ENCODE measurements around the gene EFNB2. TPM values are rescaled to one million over a fixed set of nuclear protein-coding genes. Genes with fewer than 3 reads are reported as not detected.

EFNB2 gene
- total RNA-seq, 1 experiment from 2014 or later: 17.5 TPM

- DNase-seq: no peak
- POLR2A ChIA-PET (ENCODE audit: unreplicated experiment): no interaction called here
- Histone ChIP-seq H3F3A (ENCODE audit: insufficient read depth, low read depth) (peaks cover 45% of the 10 kb centered on the region), H3K9me2 (ENCODE audit: insufficient read depth) (no peaks in the 10 kb centered on the region), H2AFZ (no peak overlapping the region), H3K27ac (no peak overlapping the region), H3K27me3 (ENCODE audit: insufficient read depth, low read depth) (no peaks in the 10 kb centered on the region), H3K4me2 (no peak overlapping the region), H3K36me3 (ENCODE audit: low read depth) (peaks cover 19% of the 10 kb centered on the region), H3K4me1 (replicated peaks; ENCODE audit: insufficient read depth) (no peaks in the 10 kb centered on the region), H3K9me3 (ENCODE audit: insufficient read depth, low read depth) (no peaks in the 10 kb centered on the region), H3K79me2 (ENCODE audit: low read depth) (peaks cover 22% of the 10 kb centered on the region), H4K20me1 (ENCODE audit: insufficient read depth) (no peaks in the 10 kb centered on the region; the same call in none of the 2 replicates), H3K4me3 (no peak overlapping the region)
- TF ChIP-seq CTCF (conservative IDR thresholded peaks at IDR 0.05) (no peak), EZH2 (IDR thresholded peaks at IDR 0.05; ENCODE audit: low read depth) (no peak)
- CTCF ChIA-PET: no interaction called here
- no TSS peak for BruUV-seq (replicated peaks)
- intact Hi-C loops (cut with micrococcal nuclease; ENCODE audit: unreplicated experiment): loop anchor here (5.0 to 10.0 kb wide), 2 partner anchors 605 to 723 kb away; no protein-coding TSS in a partner anchor
Measured at GRCh38 chr13:106537521-106537920, 2.1 kb upstream of the EFNB2 start.

GRCh38 chr13:106536244-106537034 lies 977 bp upstream of the EFNB2 start:
- intact Hi-C loops (cut with micrococcal nuclease; ENCODE audit: unreplicated experiment): loop anchor here (1.0 to 10.0 kb wide), 4 partner anchors 382 to 722 kb away; no protein-coding TSS in a partner anchor
- Histone ChIP-seq H3K4me1 (replicated peaks; ENCODE audit: insufficient read depth) (peaks cover 9% of the 10 kb centered on the region), H4K20me1 (ENCODE audit: insufficient read depth) (no peaks in the 10 kb centered on the region; the same call in none of the 2 replicates), H3K36me3 (ENCODE audit: low read depth) (peaks cover 11% of the 10 kb centered on the region; the same call in 1 of the 2 replicates), H3K79me2 (ENCODE audit: low read depth) (peaks cover 33% of the 10 kb centered on the region), H3K9me3 (ENCODE audit: insufficient read depth, low read depth) (no peaks in the 10 kb centered on the region), H3K9me2 (ENCODE audit: insufficient read depth) (no peaks in the 10 kb centered on the region), H2AFZ (peak overlapping the region; percentile 88), H3F3A (ENCODE audit: insufficient read depth, low read depth) (peaks cover 35% of the 10 kb centered on the region), H3K27me3 (ENCODE audit: insufficient read depth, low read depth) (no peaks in the 10 kb centered on the region), H3K4me2 (peak overlapping the region; percentile 99), H3K4me3 (peak overlapping the region; percentile 72), H3K27ac (peak overlapping the region; percentile 58)
- BruUV-seq (replicated peaks): no TSS peak
- DNase-seq: peak; percentile 70 to 79
- TF ChIP-seq EZH2 (IDR thresholded peaks at IDR 0.05; ENCODE audit: low read depth) (no peak), CTCF (conservative IDR thresholded peaks at IDR 0.05) (peak; percentile 97)
- ChIA-PET POLR2A (ENCODE audit: unreplicated experiment) (interaction anchor here (0.6 kb wide), 2 partner anchors 24 to 29 kb away, joined by 3 to 6 read pairs; no protein-coding TSS in a partner anchor), CTCF (interaction anchor here (1.3 kb wide), 1 partner anchor 1965 kb away, joined by 5 read pairs; no protein-coding TSS in a partner anchor)

- H3K4me1 ChIP-seq (replicated peaks; ENCODE audit: insufficient read depth): peaks cover 24% of the 10 kb centered on the region
- intact Hi-C loops (cut with micrococcal nuclease; ENCODE audit: unreplicated experiment): loop anchor here (5.0 to 10.0 kb wide), 7 partner anchors 453 to 1763 kb away; no protein-coding TSS in a partner anchor
- H3K4me3 ChIP-seq: peak overlapping the region; percentile 72
- POLR2A ChIA-PET (ENCODE audit: unreplicated experiment): no interaction called here
- peak overlapping the region; percentile 99 for H3K4me2 ChIP-seq
- H4K20me1 ChIP-seq (ENCODE audit: insufficient read depth): no peaks in the 10 kb centered on the region; the same call in 1 of the 2 replicates
- TF ChIP-seq EZH2 (IDR thresholded peaks at IDR 0.05; ENCODE audit: low read depth) (no peak), CTCF (conservative IDR thresholded peaks at IDR 0.05) (no peak)
- H2AFZ ChIP-seq: peak overlapping the region; percentile 76
- CTCF ChIA-PET: interaction anchor here (0.6 to 0.8 kb wide), 3 partner anchors 383 to 798 kb away, joined by 3 to 9 read pairs (median 3); no protein-coding TSS in a partner anchor
- no peaks in the 10 kb centered on the region for H3K9me2 ChIP-seq (ENCODE audit: insufficient read depth)
- no peak for DNase-seq
- H3F3A ChIP-seq (ENCODE audit: insufficient read depth, low read depth): peaks cover 37% of the 10 kb centered on the region
- BruUV-seq (replicated peaks): no TSS peak
- H3K27ac ChIP-seq: peak overlapping the region; percentile 83
- 0 out of 2 replicates have a peak, but pooled peaks cover 6% of the 10 kb centered on the region for H3K36me3 ChIP-seq (ENCODE audit: low read depth)
- no peaks in the 10 kb centered on the region for H3K9me3 ChIP-seq (ENCODE audit: insufficient read depth, low read depth)
- peaks cover 49% of the 10 kb centered on the region for H3K79me2 ChIP-seq (ENCODE audit: low read depth)
- H3K27me3 ChIP-seq (ENCODE audit: insufficient read depth, low read depth): no peaks in the 10 kb centered on the region
Measured at GRCh38 chr13:106534639-106535551, 567 bp downstream of the EFNB2 start.
